MCF 10A (cell line): ENCODE measurements around the gene FZR1. TPM values are rescaled to one million over a fixed set of nuclear protein-coding genes. Genes with fewer than 3 reads are reported as not detected.

Experiments used
- BruUV-seq: library from RNA; stranded (reverse); fragments of 400-500 nt; replicated peaks from 2 replicates; lab custom pipeline; 2021; lab: Mats Ljungman, UMichigan
- CTCF ChIA-PET: fragments of 300-600 bp; sonication (Branson Sonifier 250); formaldehyde crosslinking; extraction: SDS; loops from one replicate; lab custom pipeline; 2021; ENCODE audit warnings: antibody characterized with exemption, inconsistent platforms; lab: Yijun Ruan, JAX
- POLR2A ChIA-PET: fragments of 300-600, 350-650 bp; sonication (Branson Sonifier 250); formaldehyde crosslinking; extraction: SDS; loops from one replicate; lab custom pipeline; 2020; ENCODE audit warnings: antibody characterized with exemption, inconsistent platforms; lab: Yijun Ruan, JAX
- DNase-seq: peaks from one replicate; pipeline ENCODE4 v3.0.0-alpha.2; 2018; ENCODE audit not compliant: unreplicated experiment
- H3K27ac Mint-ChIP-seq: one replicate; pipeline ENCODE4 v1.8.0; 2022; ENCODE audit warnings: mild to moderate bottlenecking, low read depth, mixed read lengths; ENCODE audit not compliant: unreplicated experiment
- H3K27me3 Mint-ChIP-seq: one replicate; pipeline ENCODE4 v1.8.0; 2022; ENCODE audit warnings: mixed read lengths; ENCODE audit not compliant: insufficient read depth, unreplicated experiment
- H3K36me3 Mint-ChIP-seq: one replicate; pipeline ENCODE4 v1.8.0; 2022; ENCODE audit warnings: mild to moderate bottlenecking, moderate library complexity, mixed read lengths; ENCODE audit not compliant: insufficient read depth, unreplicated experiment
- H3K4me1 Mint-ChIP-seq: one replicate; pipeline ENCODE4 v1.8.0; 2022; ENCODE audit warnings: mixed read lengths; ENCODE audit not compliant: insufficient read depth, unreplicated experiment
- H3K4me3 Mint-ChIP-seq: one replicate; pipeline ENCODE4 v1.8.0; 2022; ENCODE audit warnings: mild to moderate bottlenecking, moderate library complexity, mixed read lengths; ENCODE audit not compliant: unreplicated experiment
- H3K9me3 Mint-ChIP-seq: one replicate; pipeline ENCODE4 v1.8.0; 2022; ENCODE audit warnings: mixed read lengths; ENCODE audit not compliant: unreplicated experiment
- CTCF ChIP-seq: fragments of 200-600 bp; IDR thresholded peaks from one replicate; pipeline ENCODE4 v1.8.0; 2022; ENCODE audit warnings: antibody characterized with exemption, mild to moderate bottlenecking; ENCODE audit not compliant: unreplicated experiment
- intact Hi-C: fragments of 100-400 bp; cut with micrococcal nuclease; formaldehyde crosslinking; loops from 2 replicates; pipeline ENCODE4 v1.14.1; 2022
- total RNA-seq: library from RNA; stranded (reverse); gene quantifications from 2 replicates; pipeline ENCODE4 v1.2.3, GENCODE V29; 2022

The FZR1 gene
- total RNA-seq, 1 experiment from 2014 or later: 48.9 TPM

- Mint-ChIP-seq H3K36me3 (peaks cover 23% of the 10 kb centered on the region), H3K9me3 (no peaks in the 10 kb centered on the region), H3K27me3 (no peaks in the 10 kb centered on the region), H3K4me1 (peaks cover 11% of the 10 kb centered on the region), H3K27ac (no peak overlapping the region), H3K4me3 (no peak overlapping the region)
- no peak for DNase-seq
- ChIA-PET POLR2A (interaction anchor here (0.6 kb wide), 1 partner anchor 725 kb away, joined by 4 read pairs; no protein-coding TSS in a partner anchor), CTCF (interaction anchor here (0.7 to 1.3 kb wide), 2 partner anchors 28 to 45 kb away, joined by 3 read pairs; no protein-coding TSS in a partner anchor)
- intact Hi-C loops: no loop called here
- no peak for TF ChIP-seq CTCF
- no TSS peak for BruUV-seq
Observed at GRCh38 chr19:3518255-3518654, 12.1 kb downstream of the FZR1 start.

- ChIA-PET POLR2A (interaction anchor here (0.6 kb wide), 1 partner anchor 725 kb away, joined by 4 read pairs; no protein-coding TSS in a partner anchor), CTCF (interaction anchor here (0.6 to 2.2 kb wide), 4 partner anchors 7 to 46 kb away, joined by 3 to 5 read pairs (median 3); partner anchors contain the start of gene TEKTIP1)
- BruUV-seq: no TSS peak
- Mint-ChIP-seq H3K4me1 (peaks cover 11% of the 10 kb centered on the region), H3K36me3 (peaks cover 24% of the 10 kb centered on the region), H3K4me3 (no peak overlapping the region), H3K27me3 (no peaks in the 10 kb centered on the region), H3K27ac (no peak overlapping the region), H3K9me3 (no peaks in the 10 kb centered on the region)
- no peak for TF ChIP-seq CTCF
- DNase-seq: no peak
- intact Hi-C loops: no loop called here
Observed at GRCh38 chr19:3518659-3519058, 12.5 kb downstream of the FZR1 start.

GRCh38 chr19:3519126-3519525, 13.0 kb downstream of the FZR1 start:
- H3K36me3 Mint-ChIP-seq: peaks cover 25% of the 10 kb centered on the region
- ChIA-PET CTCF (interaction anchor here (0.6 to 2.2 kb wide), 2 partner anchors 8 to 20 kb away, joined by 3 to 5 read pairs; partner anchors contain the start of gene TEKTIP1), POLR2A (interaction anchor here (0.6 kb wide), 1 partner anchor 725 kb away, joined by 4 read pairs; no protein-coding TSS in a partner anchor)
- no peak overlapping the region for H3K4me3 Mint-ChIP-seq
- intact Hi-C loops: no loop called here
- no peaks in the 10 kb centered on the region for H3K27me3 Mint-ChIP-seq
- no peak for TF ChIP-seq CTCF
- H3K4me1 Mint-ChIP-seq: peaks cover 11% of the 10 kb centered on the region
- H3K27ac Mint-ChIP-seq: no peak overlapping the region
- DNase-seq: no peak
- BruUV-seq: no TSS peak
- no peaks in the 10 kb centered on the region for H3K9me3 Mint-ChIP-seq

GRCh38 chr19:3520166-3521103, 14.3 kb downstream of the FZR1 start:
- ChIA-PET CTCF (interaction anchor here (0.5 to 2.2 kb wide), 4 partner anchors 19 to 1469 kb away, joined by 3 to 5 read pairs (median 4); partner anchors contain the start of gene TEKTIP1), POLR2A (interaction anchor here (0.6 kb wide), 1 partner anchor 20 kb away, joined by 3 read pairs; the partner anchor contains the start of gene DOHH)
- Mint-ChIP-seq H3K9me3 (no peaks in the 10 kb centered on the region), H3K4me1 (peaks cover 11% of the 10 kb centered on the region), H3K36me3 (peaks cover 28% of the 10 kb centered on the region), H3K27ac (peak overlapping the region; percentile 87), H3K27me3 (no peaks in the 10 kb centered on the region), H3K4me3 (peak overlapping the region; percentile 50)
- no TSS peak for BruUV-seq
- intact Hi-C loops: no loop called here
- peak; percentile 81 for DNase-seq
- peak; percentile 9 for TF ChIP-seq CTCF
